GM19438 (cell line): ENCODE results near the gene ABCC1.
"Not testable (repeated sequence)": the region's sequence is repeated elsewhere in the genome, so short reads cannot be mapped to it uniquely, and the experiment has no call there.

Source experiments
- ATAC-seq: cut with Tn5 transposase; IDR thresholded peaks from one replicate; pipeline ENCODE4 v1.9.1; 2021; ENCODE audit warnings: low read depth; ENCODE audit not compliant: unreplicated experiment

ABCC1 gene

GRCh38 chr16:16148755-16149154 lies 199.3 kb downstream of the ABCC1 start:
- no peak for ATAC-seq

- no peak for ATAC-seq
Measured at GRCh38 chr16:16149710-16150116, 200.3 kb downstream of the ABCC1 start.

GRCh38 chr16:16150117-16150877 lies 200.9 kb downstream of the ABCC1 start:
- ATAC-seq = no peak

DNA sequence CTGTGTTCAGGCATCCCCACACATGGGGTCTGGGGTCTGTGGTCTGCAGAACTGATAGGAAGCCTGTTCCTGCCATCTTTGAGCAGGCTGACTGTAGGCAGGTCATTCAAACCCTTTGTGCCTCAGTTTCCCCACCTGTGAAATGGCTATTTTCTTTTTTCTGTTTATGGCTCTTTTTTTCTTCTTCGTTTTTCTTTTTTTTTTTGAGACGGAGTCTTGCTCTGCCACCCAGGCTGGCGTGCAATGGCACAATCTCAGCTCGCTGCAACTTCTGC lies 201.4 kb downstream of the ABCC1 start:
- no peak for ATAC-seq

DNA sequence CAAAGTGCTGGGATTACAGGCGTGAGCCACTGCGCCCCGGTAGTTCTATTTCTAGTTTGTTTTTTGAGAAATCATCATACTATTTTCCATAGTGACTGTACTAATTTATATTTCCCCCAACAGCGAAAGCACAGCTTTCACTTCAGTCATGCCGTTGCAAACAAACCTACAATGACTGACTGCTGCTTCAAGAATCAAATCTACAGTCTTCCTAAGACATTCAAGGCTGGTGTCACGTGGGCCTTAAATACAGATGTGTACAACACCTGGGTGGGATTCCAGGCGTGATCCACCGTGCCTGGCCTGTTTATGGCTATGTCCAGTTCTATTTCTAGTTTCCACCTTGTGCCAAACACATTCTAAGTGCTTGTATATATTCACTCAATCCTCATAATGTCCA lies 201.9 kb downstream of the ABCC1 start:
- ATAC-seq = no peak

DNA sequence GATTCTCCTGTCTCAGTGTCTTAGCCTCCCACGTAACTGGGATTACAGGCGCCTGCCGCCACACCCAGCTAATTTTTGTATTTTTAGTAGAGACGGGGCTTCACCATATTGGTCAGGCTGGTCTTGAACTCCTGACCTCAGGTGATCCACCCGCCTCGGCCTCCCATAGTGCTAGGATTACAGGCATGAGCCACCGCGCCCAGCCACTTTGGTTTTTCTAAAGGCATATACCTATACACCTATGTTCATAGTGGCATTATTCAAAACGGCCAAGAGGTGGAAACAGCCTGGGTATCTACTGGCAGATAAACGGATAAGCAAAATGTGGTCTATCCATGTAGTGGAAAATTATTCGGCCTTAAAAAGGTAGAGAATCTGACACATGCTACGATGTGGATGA lies 203.6 kb downstream of the ABCC1 start:
- ATAC-seq = not testable (repeated sequence)

GRCh38 chr16:16154281-16154951 lies 205.0 kb downstream of the ABCC1 start:
- no peak for ATAC-seq

DNA sequence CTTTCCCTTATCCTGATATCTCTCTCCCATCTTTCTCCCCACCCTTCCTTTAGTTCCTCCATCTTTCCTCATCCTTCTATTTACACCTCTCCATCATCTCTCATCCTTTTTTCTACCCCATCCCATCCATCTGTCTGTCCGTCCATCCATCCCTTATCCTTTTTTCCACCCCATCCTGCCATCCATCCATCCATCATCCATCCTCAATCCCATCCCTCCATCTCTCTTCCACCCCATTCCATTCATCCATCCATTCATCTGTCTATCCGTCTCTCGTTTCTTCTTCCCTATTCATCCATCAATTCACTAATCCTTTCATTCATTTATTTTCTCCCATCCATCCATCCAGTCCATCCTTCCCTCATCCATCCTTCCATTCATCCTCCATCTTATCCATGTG lies 205.8 kb downstream of the ABCC1 start:
- ATAC-seq = no peak

GRCh38 chr16:16157166-16157565 lies 207.8 kb downstream of the ABCC1 start:
- ATAC-seq = no peak

- no peak for ATAC-seq
Measured at GRCh38 chr16:16158082-16158658, 208.8 kb downstream of the ABCC1 start.

DNA sequence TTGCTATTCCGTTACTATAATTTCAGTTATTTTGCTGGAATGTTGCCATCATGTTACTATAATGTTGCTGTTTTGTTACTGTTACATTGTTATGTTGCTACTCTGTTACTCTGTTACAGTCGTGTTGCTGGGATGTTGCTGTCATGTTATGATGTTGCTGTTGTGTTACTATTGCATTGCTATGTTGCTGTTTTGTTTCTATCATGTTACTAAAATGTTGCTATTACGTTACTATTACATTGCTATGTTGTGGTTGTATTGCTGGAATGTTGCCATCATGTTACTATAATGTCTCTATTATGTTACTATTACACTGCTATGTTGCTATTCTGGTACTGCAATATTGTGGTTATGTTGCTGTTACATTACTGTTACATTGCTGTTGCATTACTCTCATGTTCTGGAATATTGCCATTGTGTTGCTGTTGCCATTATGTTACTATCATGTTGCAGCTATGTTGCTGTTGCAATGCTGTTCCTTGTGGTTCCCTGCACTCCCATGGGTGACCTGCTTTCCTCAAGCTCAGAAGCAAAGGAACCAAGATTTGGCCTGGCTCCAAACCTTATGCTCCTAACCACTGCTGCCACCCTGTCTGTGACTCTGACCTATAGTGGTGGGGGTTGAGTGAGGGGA lies 209.4 kb downstream of the ABCC1 start:
- no peak for ATAC-seq

DNA sequence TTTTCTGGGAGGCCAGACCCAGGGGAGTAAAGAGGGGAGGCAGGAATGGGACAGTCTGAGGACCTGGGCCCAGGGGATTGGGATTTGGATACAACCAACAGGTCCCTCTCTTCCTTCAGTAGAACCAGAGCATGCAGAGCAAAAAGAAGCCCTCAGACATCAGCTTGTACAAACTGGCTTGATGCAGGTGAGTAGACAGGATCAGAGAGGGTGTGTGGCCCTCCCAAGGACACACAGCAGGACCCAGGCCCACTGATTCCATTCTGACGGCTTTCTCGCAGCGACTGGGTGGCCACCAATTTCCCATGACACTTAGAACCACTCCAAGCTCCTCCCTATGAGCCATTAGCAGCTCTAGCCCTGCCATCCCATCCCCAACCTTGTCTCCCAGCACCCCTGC lies 210.2 kb downstream of the ABCC1 start:
- no peak for ATAC-seq

DNA sequence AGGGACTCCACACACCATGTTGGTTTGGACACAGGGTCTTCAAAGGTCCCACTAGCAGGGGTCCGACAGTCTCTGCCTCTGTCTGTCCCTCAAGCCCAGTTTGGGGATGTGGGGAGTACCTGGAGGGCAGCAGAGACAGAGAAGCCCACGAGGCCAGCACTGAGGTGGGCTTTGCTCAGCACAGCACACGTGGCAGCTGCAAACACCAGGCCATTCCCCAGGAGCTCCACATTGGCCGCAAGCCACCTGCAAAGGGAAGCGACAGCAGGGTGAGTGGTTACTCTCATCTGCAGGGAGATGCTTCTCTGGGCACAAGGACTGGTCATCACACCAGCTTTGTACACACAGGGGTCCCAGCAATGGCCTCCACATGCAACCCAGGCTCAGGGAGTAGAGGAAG lies 211.9 kb downstream of the ABCC1 start:
- no peak for ATAC-seq

- not testable (repeated sequence) for ATAC-seq
Measured at GRCh38 chr16:16161840-16162239, 212.4 kb downstream of the ABCC1 start.

DNA sequence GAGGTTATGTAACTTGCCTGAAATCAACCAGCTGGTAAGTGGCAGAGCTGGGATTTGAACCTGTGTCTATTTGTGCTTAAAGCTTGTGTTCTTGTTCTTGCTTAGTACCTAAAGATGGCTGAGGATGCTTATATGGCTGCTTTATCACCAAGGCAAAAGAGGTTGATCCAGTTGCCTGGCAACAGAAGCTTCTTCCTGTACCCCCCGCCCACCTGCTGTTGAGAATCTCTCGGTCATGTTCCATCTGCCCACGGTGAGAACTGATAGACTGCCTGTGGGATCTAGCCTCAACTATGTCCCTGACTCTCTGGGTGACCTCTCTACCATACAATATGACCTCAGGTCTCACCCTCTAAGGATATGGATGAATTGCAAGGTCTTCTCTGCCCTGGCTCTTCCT lies 213.2 kb downstream of the ABCC1 start:
- ATAC-seq = no peak

- ATAC-seq = no peak
Measured at GRCh38 chr16:16163109-16163508, 213.7 kb downstream of the ABCC1 start.

DNA sequence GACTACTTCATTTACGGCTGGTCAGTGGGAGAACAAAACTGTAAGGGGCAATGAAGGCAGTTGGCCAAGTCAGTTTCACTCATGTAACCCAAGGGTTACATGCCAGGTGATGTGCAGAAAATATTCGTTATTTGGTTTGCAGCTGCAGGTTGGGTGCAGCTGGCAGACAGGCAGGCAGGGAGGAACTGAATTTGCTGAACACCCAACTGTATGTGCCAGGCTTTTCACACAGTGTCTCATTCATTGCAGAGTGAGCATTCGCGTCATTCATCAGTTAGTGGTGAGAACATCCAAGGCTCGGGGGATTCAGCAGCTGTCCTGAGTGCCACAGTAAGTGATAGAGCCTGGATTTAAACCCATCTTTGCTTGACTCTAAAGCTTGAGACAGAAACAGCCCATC lies 214.2 kb downstream of the ABCC1 start:
- ATAC-seq = no peak

DNA sequence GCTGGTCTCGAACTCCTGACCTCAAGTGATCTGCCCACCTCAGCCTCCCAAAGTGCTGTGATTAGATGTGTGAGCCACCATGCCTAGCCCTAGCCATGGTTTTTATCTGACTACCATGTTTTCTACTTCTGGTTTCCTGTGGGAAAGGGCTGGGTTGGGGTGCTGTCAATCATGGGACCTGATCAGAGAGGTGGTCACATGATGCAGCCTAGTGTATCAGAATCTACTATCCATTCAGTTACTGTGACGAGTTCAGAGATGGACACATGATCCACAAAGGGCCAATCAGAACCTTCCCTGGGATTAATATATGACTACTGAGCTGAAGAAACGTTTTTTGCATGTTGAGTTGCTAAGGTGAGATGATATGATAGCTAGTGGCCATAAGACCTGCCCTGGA lies 214.8 kb downstream of the ABCC1 start:
- ATAC-seq = no peak

DNA sequence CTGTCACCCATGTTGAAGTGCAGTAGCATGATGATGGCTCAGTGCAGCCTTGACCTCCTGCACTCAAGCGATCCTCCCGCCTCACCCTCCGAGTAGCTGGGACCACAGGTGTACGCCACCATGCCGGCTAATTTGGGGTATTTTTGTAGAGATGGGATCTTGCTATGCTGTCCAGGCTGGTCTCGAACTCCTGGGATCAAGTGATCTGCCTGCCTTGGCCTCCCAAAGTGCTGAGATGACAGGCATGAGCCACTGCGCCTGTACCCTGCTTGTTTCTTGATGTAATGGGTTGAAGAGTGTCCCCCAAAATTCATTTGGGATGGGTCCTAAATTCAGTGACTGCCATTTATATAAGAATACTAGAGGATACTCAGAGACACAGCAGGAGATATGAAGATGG lies 216.7 kb downstream of the ABCC1 start:
- no peak for ATAC-seq

- ATAC-seq = no peak
Measured at GRCh38 chr16:16166949-16167348, 217.5 kb downstream of the ABCC1 start.

GRCh38 chr16:16167927-16168326 lies 218.5 kb downstream of the ABCC1 start:
- ATAC-seq = no peak

DNA sequence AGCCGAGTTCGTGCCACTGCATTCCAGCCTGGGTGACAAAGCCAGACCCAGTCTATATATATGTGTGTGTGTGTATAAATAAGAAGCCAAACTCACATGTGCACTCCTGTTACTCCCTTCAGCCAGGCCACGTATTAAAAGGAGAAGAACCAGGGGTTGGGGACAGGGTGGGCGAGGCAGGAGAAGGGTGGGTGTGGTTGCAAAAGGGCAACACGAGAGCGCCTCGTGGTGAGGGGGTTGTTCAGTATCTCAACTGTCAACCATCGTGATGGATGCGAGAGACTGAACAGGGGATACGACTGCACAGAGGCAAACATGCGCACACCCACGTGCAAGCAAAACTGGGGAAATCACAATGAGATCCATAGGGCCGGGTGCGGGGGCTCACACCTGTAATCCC lies 219.0 kb downstream of the ABCC1 start:
- no peak for ATAC-seq
